IPS-NIHi7 (cell line): ENCODE measurements around the gene BNC1.
"Not testable (repeated sequence)": the region's sequence is repeated elsewhere in the genome, so short reads cannot be mapped to it uniquely, and the experiment has no call there.

Experiments
- DNase-seq: peaks from one replicate; pipeline ENCODE4 v3.0.0; 2012; ENCODE audit warnings: mixed read lengths; ENCODE audit errors: extremely low spot score

BNC1 gene

GRCh38 chr15:83249030-83249343 is 35.5 kb downstream of the BNC1 start:
- no peak for DNase-seq

- DNase-seq = peak; percentile 64
Measured at GRCh38 chr15:83248151-83249029, 36.1 kb downstream of the BNC1 start.

- DNase-seq = no peak
Measured at GRCh38 chr15:83243634-83244033, 40.8 kb downstream of the BNC1 start.

- DNase-seq = no peak
Measured at GRCh38 chr15:83230242-83230641, 54.2 kb downstream of the BNC1 start.

- no peak for DNase-seq
Measured at GRCh38 chr15:83225449-83225848, 59.0 kb downstream of the BNC1 start.

DNA sequence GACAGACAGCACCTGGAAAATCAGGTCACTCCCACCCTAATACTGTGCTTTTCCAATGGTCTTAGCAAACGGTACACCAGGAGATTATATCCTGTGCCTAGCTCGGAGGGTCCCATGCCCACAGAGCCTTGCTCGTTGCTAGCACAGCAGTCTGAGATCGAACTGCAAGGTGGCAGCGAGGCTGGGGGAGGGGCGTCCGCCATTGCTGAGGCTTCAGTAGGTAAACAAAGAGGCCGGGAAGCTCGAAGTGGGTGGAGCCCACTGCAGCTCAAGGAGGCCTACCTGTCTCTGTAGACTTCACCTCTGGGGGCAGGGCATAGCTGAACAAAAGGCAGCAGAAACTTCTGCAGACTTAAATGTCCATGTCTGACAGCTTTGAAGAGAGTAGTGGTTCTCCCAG is 62.7 kb downstream of the BNC1 start:
- DNase-seq = not testable (repeated sequence)

GRCh38 chr15:83219026-83219425 is 65.4 kb downstream of the BNC1 start:
- DNase-seq = no peak

DNA sequence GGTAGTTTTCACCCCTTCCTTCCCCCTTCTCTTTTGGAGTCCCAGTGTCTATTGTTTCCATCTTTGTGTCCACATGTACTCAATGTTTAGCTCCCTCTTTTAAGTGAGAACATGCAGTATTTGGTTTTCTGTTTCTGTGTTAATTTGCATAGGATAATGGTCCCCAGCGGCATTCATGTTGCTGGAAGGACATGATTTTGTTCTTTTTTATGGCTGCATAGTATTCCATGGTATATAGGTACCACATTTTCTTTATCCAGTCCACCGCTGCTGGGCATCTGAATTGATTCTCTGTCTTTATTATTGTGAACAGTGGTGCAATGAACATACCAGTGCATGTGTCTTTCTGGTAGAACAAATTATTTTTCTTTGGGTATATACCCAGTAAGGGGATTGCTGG is 69.2 kb downstream of the BNC1 start:
- DNase-seq = no peak

GRCh38 chr15:83210619-83211018 is 73.8 kb downstream of the BNC1 start:
- no peak for DNase-seq

DNA sequence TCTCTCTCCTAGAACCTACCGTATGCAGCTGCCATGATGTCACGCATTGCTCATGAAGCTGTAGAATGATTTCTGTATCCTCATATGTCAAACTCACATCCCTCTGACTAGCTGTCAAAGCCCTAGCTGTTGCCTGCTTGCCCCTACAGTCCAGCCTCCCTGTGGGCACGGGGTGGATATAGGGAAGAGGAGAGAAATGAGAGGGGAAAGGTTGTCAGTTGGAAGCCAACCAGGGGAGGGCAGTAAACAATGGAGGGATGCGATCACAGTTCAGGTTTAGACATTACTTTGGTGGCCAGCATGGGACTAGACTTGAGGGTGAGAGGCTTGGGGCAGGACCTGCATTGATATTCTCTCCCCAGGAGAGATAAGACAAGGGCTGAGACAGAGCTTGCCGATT is 75.1 kb downstream of the BNC1 start:
- DNase-seq = peak; percentile 46

DNA sequence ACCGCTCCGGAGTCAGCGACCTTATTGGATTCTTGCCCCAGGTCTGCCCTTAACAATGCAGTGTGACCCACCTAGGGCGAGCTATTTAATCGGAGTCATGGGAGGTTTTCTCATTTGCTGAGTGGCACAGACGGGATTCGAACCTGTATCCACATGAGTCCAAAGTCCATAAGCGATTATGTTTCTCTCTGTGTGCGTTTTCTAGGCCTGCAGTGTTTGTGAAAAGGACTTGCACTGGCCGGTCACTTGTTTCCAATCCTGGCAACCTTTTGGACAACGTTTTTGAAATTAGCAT is 76.2 kb downstream of the BNC1 start:
- DNase-seq = no peak

DNA sequence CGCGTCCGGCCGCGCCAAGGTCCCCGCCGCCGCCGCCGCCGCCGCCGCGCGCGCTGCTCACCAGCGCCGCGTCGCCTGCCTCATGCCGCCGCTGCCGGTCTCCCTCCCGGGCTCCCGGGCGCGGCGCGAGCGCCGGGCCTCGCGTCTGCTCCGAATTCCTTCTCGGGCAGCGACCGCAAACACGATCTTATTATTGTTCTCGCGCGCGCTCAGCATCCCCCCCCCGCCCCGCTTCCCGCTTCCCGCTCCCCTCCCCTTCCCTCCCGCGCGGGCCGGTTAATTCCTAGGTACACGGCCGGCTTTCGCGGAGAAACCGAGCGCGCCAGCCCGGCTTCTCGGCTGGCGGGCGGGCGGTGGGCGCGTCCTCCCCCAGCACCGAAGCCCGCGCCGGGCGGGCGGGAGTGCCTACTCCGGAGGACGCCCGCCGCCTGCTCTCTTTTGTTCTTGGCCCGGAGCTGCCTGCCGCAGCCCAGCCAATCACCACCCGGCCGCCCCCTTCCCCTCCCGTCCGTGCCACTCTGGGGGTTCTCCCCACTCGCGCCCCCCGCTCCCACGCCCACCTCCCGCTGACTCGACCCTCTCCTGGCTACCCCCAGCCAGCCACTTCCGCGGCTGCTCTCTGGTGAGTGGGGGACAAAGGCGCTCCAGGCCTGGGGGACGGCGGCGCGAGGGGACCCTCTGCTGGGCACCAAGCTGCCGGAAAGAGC is 76.7 kb downstream of the BNC1 start, which contains the start of gene HDGFL3:
Gene HDGFL3, minus strand, starts transcription at position 164 of the 707 bp plus-strand sequence. CDS start 409 bp downstream, outside the sequence.
- peak; percentile 80 for DNase-seq

DNA sequence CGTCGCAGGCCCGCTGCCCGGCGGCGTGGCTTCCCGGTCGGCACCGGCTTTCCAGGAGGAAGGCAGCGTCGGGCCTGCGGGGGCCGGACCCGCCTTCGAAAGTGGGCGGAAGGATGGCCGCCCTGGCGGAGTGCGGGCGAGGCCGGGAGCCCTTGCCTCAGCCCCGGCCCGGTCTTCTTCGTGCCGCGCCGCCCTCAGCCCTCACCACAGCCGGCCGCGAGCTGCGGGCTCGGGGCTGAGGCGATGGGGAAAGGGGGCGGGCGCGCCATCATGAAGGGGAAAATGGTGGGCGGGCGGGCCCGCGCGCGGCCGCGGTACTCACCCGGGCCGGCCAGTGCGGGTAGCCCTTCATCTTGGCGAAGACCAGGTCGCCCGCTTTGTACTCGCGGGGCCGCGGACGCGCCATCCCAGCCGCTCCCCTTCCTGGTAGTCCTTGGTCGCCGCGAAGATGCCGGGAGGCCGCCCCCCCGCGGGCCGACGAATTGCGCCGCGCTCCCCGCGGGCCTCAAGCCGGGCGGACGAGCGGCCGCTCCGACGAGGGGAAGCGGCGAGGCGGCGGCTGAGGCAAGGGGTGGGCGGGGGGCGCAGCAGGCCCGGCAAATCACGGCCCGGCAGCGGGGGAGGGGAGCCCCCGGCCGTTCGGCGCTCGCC is 77.3 kb downstream of the BNC1 start:
- DNase-seq = peak; percentile 69

- DNase-seq = peak; percentile 24
Measured at GRCh38 chr15:83206526-83207008, 77.9 kb downstream of the BNC1 start.
